Measurements from ENCODE around the gene A2M.

Gene A2M

DNA sequence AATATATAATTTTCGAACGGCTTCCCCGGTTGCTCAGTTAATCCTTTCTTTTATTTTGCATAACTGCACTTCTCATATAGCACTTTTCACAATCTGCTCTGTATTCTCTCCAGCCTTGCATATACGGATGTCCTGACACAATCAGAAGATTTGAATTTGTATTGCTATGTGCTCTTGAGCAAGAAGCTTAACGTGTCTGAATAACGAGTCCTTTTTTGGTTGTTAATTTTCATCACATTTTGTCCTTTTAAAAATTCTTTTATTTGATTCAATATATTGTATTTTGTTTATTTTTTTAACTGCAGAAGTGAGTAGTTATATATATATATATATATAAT, 17.6 kb downstream of the A2M start (continued):
- TF ChIP-seq ZNF404 (tag by site-specific recombination; IDR thresholded peaks at IDR 0.05): no peak

- POLR2A ChIA-PET: no interaction called here
Observed at GRCh38 chr12:9096563-9097176, 19.0 kb downstream of the A2M start.

DNA sequence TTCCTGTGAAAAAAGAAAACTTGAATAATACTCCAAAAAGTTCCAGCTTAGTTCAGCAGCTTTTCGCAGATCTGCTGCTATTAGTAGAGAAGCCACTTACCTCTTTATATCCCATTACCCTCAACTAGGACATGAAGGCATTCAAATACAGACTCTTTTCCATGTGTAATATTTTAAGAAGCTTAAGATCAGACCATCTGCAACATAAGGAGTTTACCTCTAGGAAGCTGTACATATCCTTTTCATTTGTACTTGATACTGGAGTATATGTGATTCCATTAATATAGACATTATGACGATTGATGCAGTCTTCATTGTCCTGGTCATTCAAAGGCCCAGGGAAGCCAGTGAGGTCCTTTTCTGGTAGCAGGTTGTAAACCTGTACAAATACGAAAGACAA, 20.4 kb downstream of the A2M start:
- POLR2A ChIA-PET: no interaction called here
- H3K27ac ChIP-seq (ENCODE audit: extremely low read depth, low read depth, low read length): no peak overlapping the region
- H3K36me3 ChIP-seq (ENCODE audit: control insufficient read depth in 2 of 2, insufficient read depth in 1 of 2, low read length in 2 of 2): no peaks in the 10 kb centered on the region
- CTCF ChIA-PET: no interaction called here
- no peak overlapping the region for H3K4me3 ChIP-seq (ENCODE audit: low read depth, low read length)
- no peaks in the 10 kb centered on the region for H3K4me1 ChIP-seq (ENCODE audit: control insufficient read depth, insufficient read depth, low read length)
- no peaks in the 10 kb centered on the region for H3K9me3 ChIP-seq (ENCODE audit: control insufficient read depth, insufficient read depth, low read depth, low read length)
- TF ChIP-seq ZIC2 (tag by site-specific recombination; IDR thresholded peaks at IDR 0.05): no peak
- TF ChIP-seq ZNF677 (tag by site-specific recombination; IDR thresholded peaks at IDR 0.05): no peak
- no peak for TF ChIP-seq ZNF121 (tag by site-specific recombination; IDR thresholded peaks at IDR 0.05)
- TF ChIP-seq ZNF776 (tag by site-specific recombination; IDR thresholded peaks at IDR 0.05; ENCODE audit: borderline replicate concordance): no peak
- TF ChIP-seq ZNF302 (tag by site-specific recombination; IDR thresholded peaks at IDR 0.05; ENCODE audit: low read depth): no peak
- TF ChIP-seq ZNF19 (tag by site-specific recombination; IDR thresholded peaks at IDR 0.05; ENCODE audit: low read depth): no peak
- TF ChIP-seq, protein P1, sequence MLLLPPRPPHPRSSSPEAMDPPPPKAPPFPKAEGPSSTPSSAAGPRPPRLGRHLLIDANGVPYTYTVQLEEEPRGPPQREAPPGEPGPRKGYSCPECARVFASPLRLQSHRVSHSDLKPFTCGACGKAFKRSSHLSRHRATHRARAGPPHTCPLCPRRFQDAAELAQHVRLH (tag by site-specific recombination; IDR thresholded peaks at IDR 0.05): no peak
- TF ChIP-seq ZNF510 (tag by site-specific recombination; IDR thresholded peaks at IDR 0.05; ENCODE audit: insufficient replicate concordance): no peak
- TF ChIP-seq ZNF202 (tag by site-specific recombination; IDR thresholded peaks at IDR 0.05; ENCODE audit: borderline replicate concordance): no peak
- TF ChIP-seq ZNF830 (tag by site-specific recombination; IDR thresholded peaks at IDR 0.05; ENCODE audit: low read depth): no peak
- no peak for TF ChIP-seq ZNF548 (tag by site-specific recombination; IDR thresholded peaks at IDR 0.05)
- TF ChIP-seq, protein P2, sequence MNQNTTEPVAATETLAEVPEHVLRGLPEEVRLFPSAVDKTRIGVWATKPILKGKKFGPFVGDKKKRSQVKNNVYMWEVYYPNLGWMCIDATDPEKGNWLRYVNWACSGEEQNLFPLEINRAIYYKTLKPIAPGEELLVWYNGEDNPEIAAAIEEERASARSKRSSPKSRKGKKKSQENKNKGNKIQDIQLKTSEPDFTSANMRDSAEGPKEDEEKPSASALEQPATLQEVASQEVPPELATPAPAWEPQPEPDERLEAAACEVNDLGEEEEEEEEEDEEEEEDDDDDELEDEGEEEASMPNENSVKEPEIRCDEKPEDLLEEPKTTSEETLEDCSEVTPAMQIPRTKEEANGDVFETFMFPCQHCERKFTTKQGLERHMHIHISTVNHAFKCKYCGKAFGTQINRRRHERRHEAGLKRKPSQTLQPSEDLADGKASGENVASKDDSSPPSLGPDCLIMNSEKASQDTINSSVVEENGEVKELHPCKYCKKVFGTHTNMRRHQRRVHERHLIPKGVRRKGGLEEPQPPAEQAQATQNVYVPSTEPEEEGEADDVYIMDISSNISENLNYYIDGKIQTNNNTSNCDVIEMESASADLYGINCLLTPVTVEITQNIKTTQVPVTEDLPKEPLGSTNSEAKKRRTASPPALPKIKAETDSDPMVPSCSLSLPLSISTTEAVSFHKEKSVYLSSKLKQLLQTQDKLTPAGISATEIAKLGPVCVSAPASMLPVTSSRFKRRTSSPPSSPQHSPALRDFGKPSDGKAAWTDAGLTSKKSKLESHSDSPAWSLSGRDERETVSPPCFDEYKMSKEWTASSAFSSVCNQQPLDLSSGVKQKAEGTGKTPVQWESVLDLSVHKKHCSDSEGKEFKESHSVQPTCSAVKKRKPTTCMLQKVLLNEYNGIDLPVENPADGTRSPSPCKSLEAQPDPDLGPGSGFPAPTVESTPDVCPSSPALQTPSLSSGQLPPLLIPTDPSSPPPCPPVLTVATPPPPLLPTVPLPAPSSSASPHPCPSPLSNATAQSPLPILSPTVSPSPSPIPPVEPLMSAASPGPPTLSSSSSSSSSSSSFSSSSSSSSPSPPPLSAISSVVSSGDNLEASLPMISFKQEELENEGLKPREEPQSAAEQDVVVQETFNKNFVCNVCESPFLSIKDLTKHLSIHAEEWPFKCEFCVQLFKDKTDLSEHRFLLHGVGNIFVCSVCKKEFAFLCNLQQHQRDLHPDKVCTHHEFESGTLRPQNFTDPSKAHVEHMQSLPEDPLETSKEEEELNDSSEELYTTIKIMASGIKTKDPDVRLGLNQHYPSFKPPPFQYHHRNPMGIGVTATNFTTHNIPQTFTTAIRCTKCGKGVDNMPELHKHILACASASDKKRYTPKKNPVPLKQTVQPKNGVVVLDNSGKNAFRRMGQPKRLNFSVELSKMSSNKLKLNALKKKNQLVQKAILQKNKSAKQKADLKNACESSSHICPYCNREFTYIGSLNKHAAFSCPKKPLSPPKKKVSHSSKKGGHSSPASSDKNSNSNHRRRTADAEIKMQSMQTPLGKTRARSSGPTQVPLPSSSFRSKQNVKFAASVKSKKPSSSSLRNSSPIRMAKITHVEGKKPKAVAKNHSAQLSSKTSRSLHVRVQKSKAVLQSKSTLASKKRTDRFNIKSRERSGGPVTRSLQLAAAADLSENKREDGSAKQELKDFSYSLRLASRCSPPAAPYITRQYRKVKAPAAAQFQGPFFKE (tag by site-specific recombination; IDR thresholded peaks at IDR 0.05; ENCODE audit: borderline replicate concordance): no peak
- TF ChIP-seq ZNF621 (tag by site-specific recombination; IDR thresholded peaks at IDR 0.05): no peak
- TF ChIP-seq PATZ1 (tag by site-specific recombination; IDR thresholded peaks at IDR 0.05): no peak
- TF ChIP-seq ZNF585B (tag by site-specific recombination; IDR thresholded peaks at IDR 0.05): no peak
- TF ChIP-seq ZNF169 (tag by site-specific recombination; IDR thresholded peaks at IDR 0.05): no peak
- TF ChIP-seq BCL11B (tag by site-specific recombination; IDR thresholded peaks at IDR 0.05; ENCODE audit: low read depth): no peak

More at GRCh38 chr12:9096563-9097176, 19.0 kb downstream of the A2M start:
- no peak overlapping the region for H3K27ac ChIP-seq (ENCODE audit: extremely low read depth, low read depth, low read length)
- no peaks in the 10 kb centered on the region for H3K9me3 ChIP-seq (ENCODE audit: control insufficient read depth, insufficient read depth, low read depth, low read length)
- H3K36me3 ChIP-seq (ENCODE audit: control insufficient read depth in 2 of 2, insufficient read depth in 1 of 2, low read length in 2 of 2): no peaks in the 10 kb centered on the region
- CTCF ChIA-PET: interaction anchor here (1.0 kb wide), 1 partner anchor 47 kb away, joined by 5 read pairs; no protein-coding TSS in a partner anchor
- no peak overlapping the region for H3K4me3 ChIP-seq (ENCODE audit: low read depth, low read length)
- no peaks in the 10 kb centered on the region for H3K4me1 ChIP-seq (ENCODE audit: control insufficient read depth, insufficient read depth, low read length)
- TF ChIP-seq ZNF600 (tag by site-specific recombination; IDR thresholded peaks at IDR 0.05) (no peak), SCRT1 (tag by site-specific recombination; IDR thresholded peaks at IDR 0.05; ENCODE audit: borderline replicate concordance) (no peak), ZNF148 (tag by site-specific recombination; IDR thresholded peaks at IDR 0.05; ENCODE audit: borderline replicate concordance) (no peak), ZSCAN30 (tag by site-specific recombination; IDR thresholded peaks at IDR 0.05) (no peak)

All from HEK293 (cell line).